H9 (cell line): ENCODE measurements around the gene TMEM132D. TPM values are rescaled to one million over a fixed set of nuclear protein-coding genes. Genes with fewer than 3 reads are reported as not detected.

Source experiments
- DNase-seq: peaks from one replicate; pipeline ENCODE4 v3.0.0-alpha.2; 2017
- H2AFZ ChIP-seq: one replicate; pipeline ENCODE4 v1.6.1; 2013; ENCODE audit warnings: mild to moderate bottlenecking, low read length, control low read depth, moderate library complexity
- H2AK5ac ChIP-seq: 2 replicates; pipeline ENCODE4 v1.6.1; 2013; ENCODE audit warnings: low read length, control low read depth, mixed read lengths; ENCODE audit not compliant: insufficient read length
- H2BK120ac ChIP-seq: one replicate; pipeline ENCODE4 v1.6.1; 2013; ENCODE audit warnings: low read depth, mild to moderate bottlenecking, low read length, control low read depth, inconsistent platforms; ENCODE audit not compliant: poor library complexity, severe bottlenecking
- H2BK12ac ChIP-seq: 2 replicates; pipeline ENCODE4 v1.6.1; 2013; ENCODE audit warnings: low read length, control low read depth, mixed read lengths, low read depth; ENCODE audit not compliant: insufficient read length
- H2BK15ac ChIP-seq: 2 replicates; pipeline ENCODE4 v1.6.1; 2013; ENCODE audit warnings: low read depth, low read length, control low read depth
- H2BK20ac ChIP-seq: one replicate; pipeline ENCODE4 v1.6.1; 2013; ENCODE audit warnings: low read depth, mild to moderate bottlenecking, low read length, control low read depth, inconsistent platforms; ENCODE audit not compliant: poor library complexity, severe bottlenecking
- H2BK5ac ChIP-seq: 2 replicates; pipeline ENCODE4 v1.6.1; 2013; ENCODE audit warnings: low read length, control low read depth, mixed read lengths; ENCODE audit not compliant: insufficient read length
- H3K14ac ChIP-seq: 2 replicates; pipeline ENCODE4 v1.6.1; 2013; ENCODE audit warnings: low read length, control low read depth; ENCODE audit not compliant: insufficient read depth
- H3K18ac ChIP-seq: 2 replicates; pipeline ENCODE4 v1.6.1; 2013; ENCODE audit warnings: low read depth, mild to moderate bottlenecking, mixed read lengths, low read length, control low read depth; ENCODE audit not compliant: insufficient read length
- H3K23ac ChIP-seq: 2 replicates; pipeline ENCODE4 v1.6.1; 2013; ENCODE audit warnings: low read length, control low read depth, mixed read lengths, low read depth; ENCODE audit not compliant: insufficient read length
- H3K23me2 ChIP-seq: 2 replicates; pipeline ENCODE4 v1.6.1; 2013; ENCODE audit warnings: low read depth, mild to moderate bottlenecking, mixed read lengths, low read length, control low read depth; ENCODE audit not compliant: insufficient read length, poor library complexity, severe bottlenecking
- H3K27ac ChIP-seq: 2 replicates; pipeline ENCODE4 v1.5.1; 2013; ENCODE audit warnings: low read length, control low read depth, mixed read lengths, low read depth; ENCODE audit not compliant: insufficient read length
- H3K27me3 ChIP-seq: 2 replicates; pipeline ENCODE4 v1.6.1; 2013; ENCODE audit warnings: low read length, control low read depth, inconsistent platforms; ENCODE audit not compliant: insufficient read depth
- H3K4ac ChIP-seq: 2 replicates; pipeline ENCODE4 v1.6.1; 2013; ENCODE audit warnings: low read depth, mild to moderate bottlenecking, control low read depth, inconsistent platforms, low read length, moderate library complexity
- H3K4me1 ChIP-seq: 2 replicates; pipeline ENCODE4 v1.6.1; 2013; ENCODE audit warnings: low read length, control low read depth, inconsistent platforms; ENCODE audit not compliant: insufficient read depth
- H3K4me2 ChIP-seq: 2 replicates; pipeline ENCODE4 v1.6.1; 2013; ENCODE audit warnings: low read length, control low read depth, mixed read lengths; ENCODE audit not compliant: insufficient read length, insufficient read depth
- H3K56ac ChIP-seq: 2 replicates; pipeline ENCODE4 v1.6.1; 2013; ENCODE audit warnings: low read depth, mild to moderate bottlenecking, mixed read lengths, low read length, control low read depth; ENCODE audit not compliant: insufficient read length
- H3K79me1 ChIP-seq: 2 replicates; pipeline ENCODE4 v1.6.1; 2013; ENCODE audit warnings: low read depth, mild to moderate bottlenecking, moderate library complexity, low read length, control low read depth, inconsistent platforms; ENCODE audit not compliant: insufficient read depth, poor library complexity, severe bottlenecking
- H3K79me2 ChIP-seq: 2 replicates; pipeline ENCODE4 v1.6.1; 2013; ENCODE audit warnings: low read length, control low read depth, inconsistent platforms; ENCODE audit not compliant: insufficient read depth
- H3K9ac ChIP-seq: 2 replicates; pipeline ENCODE4 v1.6.1; 2013; ENCODE audit warnings: low read length, control low read depth, mixed read lengths; ENCODE audit not compliant: insufficient read length; ENCODE audit errors: extremely low read depth
- H3K9me3 ChIP-seq: one replicate; pipeline ENCODE4 v1.6.1; 2013; ENCODE audit warnings: low read depth, low read length, inconsistent platforms; ENCODE audit not compliant: control insufficient read depth
- H3T11ph ChIP-seq: one replicate; pipeline ENCODE4 v1.6.1; 2013; ENCODE audit warnings: mild to moderate bottlenecking, low read length, control low read depth, inconsistent platforms
- H4K20me1 ChIP-seq: one replicate; pipeline ENCODE4 v1.6.1; 2013; ENCODE audit not compliant: control insufficient read depth, insufficient read length, insufficient read depth
- H4K5ac ChIP-seq: 2 replicates; pipeline ENCODE4 v1.6.1; 2013; ENCODE audit warnings: low read depth, mild to moderate bottlenecking, mixed read lengths, low read length, control low read depth; ENCODE audit not compliant: insufficient read length
- H4K8ac ChIP-seq: replicated peaks from 2 replicates; pipeline ENCODE4 v1.6.1; 2013; ENCODE audit warnings: low read length, control low read depth, mixed read lengths, low read depth; ENCODE audit not compliant: insufficient read length
- H4K91ac ChIP-seq: 2 replicates; pipeline ENCODE4 v1.6.1; 2013; ENCODE audit warnings: low read depth, mild to moderate bottlenecking, moderate library complexity, mixed read lengths, low read length, control low read depth; ENCODE audit not compliant: insufficient read length
- H3K27ac Mint-ChIP-seq, 3 experiments: 2 replicates in 2 of 3; 3 replicates in 1 of 3; pipeline ENCODE4 v1.8.0; 2020 to 2021; ENCODE audit warnings: mixed read lengths in 3 of 3, mild to moderate bottlenecking in 1 of 3, moderate library complexity in 1 of 3
- H3K27me3 Mint-ChIP-seq: 2 replicates; pipeline ENCODE4 v1.8.0; 2021; ENCODE audit warnings: low read depth, mild to moderate bottlenecking, moderate library complexity, mixed read lengths
- H3K36me3 Mint-ChIP-seq, 3 experiments: 2 replicates in 2 of 3; 3 replicates in 1 of 3; pipeline ENCODE4 v1.8.0; 2020 to 2021; ENCODE audit warnings: low read depth in 3 of 3, mixed read lengths in 3 of 3; ENCODE audit not compliant: insufficient read depth in 1 of 3
- H3K4me1 Mint-ChIP-seq, 2 experiments: 2 replicates each; pipeline ENCODE4 v1.8.0; 2020; ENCODE audit warnings: mixed read lengths in 2 of 2
- H3K4me3 Mint-ChIP-seq, 2 experiments: 2 replicates in 1 of 2; 3 replicates in 1 of 2; pipeline ENCODE4 v1.8.0; 2020 to 2021; ENCODE audit warnings: mild to moderate bottlenecking in 2 of 2, mixed read lengths in 2 of 2, moderate library complexity in 1 of 2
- H3K9me3 Mint-ChIP-seq, 2 experiments: 2 replicates in 1 of 2; 3 replicates in 1 of 2; pipeline ENCODE4 v1.8.0; 2020; ENCODE audit warnings: mild to moderate bottlenecking in 2 of 2, mixed read lengths in 2 of 2, moderate library complexity in 1 of 2
- CTCF ChIP-seq: fragments of 200-600 bp; sonication (generic); conservative IDR thresholded peaks from 3 replicates; pipeline ENCODE4 v1.8.0; 2021; ENCODE audit warnings: antibody characterized with exemption, mild to moderate bottlenecking
- WGBS: extraction: QIAGEN DNeasy Blood & Tissue Kit; methylation state at CpG from one replicate; pipeline ENCODE4 v1.1.7; 2013; ENCODE audit warnings: missing lambda C conversion rate, low lambda C conversion rate, mixed read lengths; ENCODE audit not compliant: insufficient read length; ENCODE audit errors: extremely low coverage; 5-methylcytosine and 5-hydroxymethylcytosine counted together
- total RNA-seq: library from RNA; stranded (reverse); gene quantifications from 2 replicates; pipeline ENCODE4 v1.2.1, GENCODE V29; 2021

The TMEM132D gene
- total RNA-seq, 1 experiment from 2014 or later = 6.1 TPM

DNA sequence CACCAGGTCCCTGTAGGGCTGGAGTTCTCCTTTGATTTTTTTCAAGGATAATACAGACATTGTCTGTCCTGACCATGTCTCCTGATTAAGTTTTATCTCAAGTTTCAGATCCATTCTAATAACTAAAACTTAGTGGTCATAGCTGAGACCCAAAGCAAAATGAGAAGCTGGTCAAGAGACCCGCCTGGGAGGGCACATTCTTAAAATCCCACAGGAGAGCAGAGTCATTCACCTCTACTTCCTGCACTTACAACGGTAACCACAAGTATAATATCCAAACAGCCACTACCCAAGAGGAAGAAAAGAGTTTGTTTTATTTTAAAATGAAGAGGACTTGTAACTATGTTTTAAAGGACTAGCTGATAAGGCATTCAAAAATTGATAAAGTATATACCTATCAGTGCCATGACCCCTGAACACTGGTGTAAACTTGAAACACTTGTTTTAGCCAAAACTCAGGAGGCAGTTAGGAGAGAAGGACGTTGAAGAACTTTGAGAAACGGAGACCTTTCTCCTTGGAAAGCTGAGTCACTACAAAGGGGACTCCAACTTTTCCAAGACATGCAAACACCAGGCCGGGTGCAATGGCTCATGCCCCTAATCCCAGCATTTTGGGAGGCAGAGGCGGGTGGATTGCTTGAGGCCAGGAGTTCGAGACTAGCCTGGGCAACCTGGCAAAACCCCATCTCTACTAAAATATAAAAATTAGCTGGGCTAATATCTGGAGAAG, 572.3 kb downstream of the TMEM132D start:
- Histone ChIP-seq H4K91ac (no peak overlapping the region), H2AFZ (no peak overlapping the region), H3K18ac (no peak overlapping the region), H2BK15ac (no peak overlapping the region), H3T11ph (no peak overlapping the region), H4K20me1 (no peaks in the 10 kb centered on the region), H3K23me2 (no peaks in the 10 kb centered on the region), H3K9ac (no peak overlapping the region), H3K27ac (no peak overlapping the region), H2BK120ac (no peak overlapping the region), H2BK5ac (no peak overlapping the region), H4K5ac (no peak overlapping the region), H2BK20ac (no peak overlapping the region), H3K4me1 (no peaks in the 10 kb centered on the region), H3K9me3 (no peaks in the 10 kb centered on the region), H4K8ac (no peak overlapping the region), H3K79me2 (no peaks in the 10 kb centered on the region), H2BK12ac (no peak overlapping the region), H3K14ac (no peak overlapping the region), H3K4ac (no peak overlapping the region), H3K27me3 (no peaks in the 10 kb centered on the region), H3K79me1 (no peaks in the 10 kb centered on the region), H2AK5ac (no peak overlapping the region), H3K4me2 (no peak overlapping the region), H3K56ac (no peak overlapping the region), H3K23ac (no peak overlapping the region)
- Mint-ChIP-seq H3K27me3 (no peaks in the 10 kb centered on the region; the same call in 1 of the 2 replicates), H3K4me1 (peaks cover 0 to 2% of the 10 kb centered on the region in 2 experiments; a peak in 1 of 4 replicates), H3K36me3 (peaks cover 0 to 5% (median 3%) of the 10 kb centered on the region in 3 experiments; a peak in 5 of 7 replicates), H3K27ac (no peak overlapping the region), H3K4me3 (no peak overlapping the region), H3K9me3 (peaks cover 0 to 3% of the 10 kb centered on the region in 2 experiments; a peak in 2 of 5 replicates)
- TF ChIP-seq CTCF = no peak
- WGBS = no CpG with 5 or more reads among the region's 7 CpGs
- DNase-seq = no peak
